COLO668 (cell line): ENCODE results near the gene KIF20B.
A peak's percentile ranks its signal among the peaks of the same experiment; 100 is the strongest.
"Not testable (repeated sequence)": the region's sequence is repeated elsewhere in the genome, so short reads cannot be mapped to it uniquely, and the experiment has no call there.

ENCODE experiments used
- DNase-seq: peaks from one replicate; lab custom pipeline; 2025; ENCODE audit not compliant: unreplicated experiment; lab: John Stamatoyannopoulos, UW

KIF20B gene

GRCh38 chr10:89684604-89685003 lies 16.8 kb upstream of the KIF20B start:
- DNase-seq = no peak

DNA sequence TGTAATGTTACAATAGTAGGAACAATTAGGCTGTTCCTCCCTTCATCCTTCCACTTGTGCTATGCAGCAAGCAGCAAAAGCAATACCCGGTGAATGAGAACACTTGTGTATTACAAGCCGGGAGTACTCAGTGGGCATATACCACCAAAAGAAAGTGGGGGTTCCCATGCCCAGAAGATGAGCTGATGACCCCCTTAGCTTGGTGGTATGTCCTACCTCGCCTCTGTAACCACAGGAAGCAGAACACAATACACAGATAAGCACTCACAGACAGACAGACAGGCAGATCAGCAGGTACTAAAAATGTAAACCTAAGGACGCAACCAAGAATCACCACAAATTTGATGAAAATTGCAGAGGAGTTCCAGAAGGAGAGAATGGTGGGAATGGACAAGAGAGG lies 15.5 kb upstream of the KIF20B start:
- no peak for DNase-seq

DNA sequence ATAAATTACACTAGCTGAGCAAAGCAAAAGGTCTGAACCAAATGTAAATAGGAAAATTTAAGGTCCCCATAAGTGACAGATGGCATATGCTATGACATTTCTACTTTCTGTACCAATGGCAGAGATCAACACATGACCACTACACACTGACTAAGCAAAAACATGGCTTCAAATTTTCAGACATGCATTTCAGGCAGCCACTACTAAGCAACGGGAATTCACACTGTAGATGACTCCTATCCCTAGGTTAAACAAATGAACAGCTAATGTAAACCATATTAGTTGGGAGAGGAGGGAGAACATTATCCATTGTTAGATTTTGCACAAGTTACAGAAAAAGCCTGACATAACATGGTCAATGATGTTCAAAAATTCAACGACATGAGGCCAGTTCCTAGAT lies 11.4 kb upstream of the KIF20B start:
- DNase-seq = no peak

DNA sequence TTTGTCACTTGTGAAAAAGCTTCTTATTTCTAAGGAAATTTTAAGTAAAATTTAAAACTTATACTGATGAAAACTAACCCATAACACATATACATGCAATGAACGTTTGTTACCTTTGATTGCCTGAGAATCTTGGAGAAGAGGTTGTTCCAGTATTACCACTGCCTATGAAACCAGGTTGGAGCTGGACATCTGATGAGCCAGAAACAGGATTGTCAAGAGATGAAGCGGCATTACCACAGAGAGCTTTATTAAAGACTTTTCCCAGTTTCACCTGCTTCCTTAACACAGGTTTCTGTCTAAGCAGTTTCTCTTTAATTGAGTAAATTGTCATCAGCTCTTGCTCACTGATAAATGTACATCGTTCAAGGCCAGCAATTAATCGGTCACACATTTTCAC lies 9.0 kb upstream of the KIF20B start:
- no peak for DNase-seq

- DNase-seq = no peak
Observed at GRCh38 chr10:89693176-89693575, 8.2 kb upstream of the KIF20B start.

DNA sequence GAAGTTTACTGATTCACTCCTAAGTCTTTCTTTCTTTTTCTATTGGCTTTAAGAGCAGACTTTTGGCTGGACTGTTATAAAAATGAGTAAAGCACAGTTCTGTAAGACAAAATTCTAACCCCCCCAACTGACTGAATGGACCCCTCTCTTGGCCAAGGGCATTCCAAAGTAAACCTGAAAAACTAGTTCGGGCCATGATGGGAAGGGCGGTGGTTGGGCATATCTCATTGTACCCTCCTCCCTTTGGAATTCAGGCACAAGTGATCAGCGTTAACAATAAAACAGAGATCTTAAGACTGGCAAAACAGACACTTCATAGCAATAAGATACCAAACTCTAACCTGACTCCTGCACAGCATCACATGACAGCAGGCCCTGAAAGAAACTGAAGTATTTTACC lies 6.1 kb upstream of the KIF20B start:
- no peak for DNase-seq

DNA sequence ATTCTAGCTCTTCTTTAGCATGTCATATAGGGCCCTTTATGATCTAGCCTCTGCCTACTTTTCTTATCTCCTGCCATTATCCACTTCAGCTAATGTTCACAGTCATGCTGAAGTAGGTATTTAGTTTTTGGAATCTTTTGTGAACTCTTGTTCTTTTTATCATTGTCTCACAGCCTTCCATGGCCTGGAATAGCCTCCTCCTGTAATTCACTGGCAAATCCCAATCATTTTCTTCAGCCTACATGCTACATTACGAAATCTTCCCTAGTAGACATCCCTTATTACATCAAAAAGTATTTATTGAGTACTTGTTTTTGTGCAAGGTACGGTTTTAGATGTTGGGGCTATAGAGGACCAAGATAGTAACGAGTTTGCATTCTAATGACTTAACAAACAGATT lies 3.4 kb upstream of the KIF20B start:
- no peak for DNase-seq

DNA sequence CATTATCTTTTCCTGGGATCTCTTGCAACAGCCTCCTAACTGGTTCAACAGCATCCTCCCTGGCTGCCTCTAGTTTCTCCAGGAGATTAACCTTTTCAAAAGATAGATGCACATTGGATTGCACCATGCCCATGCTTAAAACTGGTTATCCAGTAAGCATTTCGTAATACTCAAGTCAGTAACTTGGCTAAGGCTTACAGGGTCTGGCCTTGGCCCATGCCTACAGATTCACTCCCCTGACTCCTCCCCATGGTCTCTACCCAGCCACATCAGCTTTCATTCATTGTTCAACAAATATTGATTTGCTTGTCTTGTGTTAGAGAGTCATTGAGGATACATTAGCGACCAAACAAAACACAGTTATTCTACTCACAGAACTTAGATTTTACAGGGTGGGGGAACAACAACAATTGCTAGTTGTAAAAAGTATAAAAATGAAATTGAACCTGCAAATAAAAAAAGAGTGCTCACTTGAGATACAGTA lies 1.8 kb upstream of the KIF20B start:
- no peak for DNase-seq

- DNase-seq = no peak
Observed at GRCh38 chr10:89700923-89701241, 508 bp upstream of the KIF20B start.

GRCh38 chr10:89702121-89702480 lies 711 bp downstream of the KIF20B start:
- DNase-seq = peak; percentile 1

DNA sequence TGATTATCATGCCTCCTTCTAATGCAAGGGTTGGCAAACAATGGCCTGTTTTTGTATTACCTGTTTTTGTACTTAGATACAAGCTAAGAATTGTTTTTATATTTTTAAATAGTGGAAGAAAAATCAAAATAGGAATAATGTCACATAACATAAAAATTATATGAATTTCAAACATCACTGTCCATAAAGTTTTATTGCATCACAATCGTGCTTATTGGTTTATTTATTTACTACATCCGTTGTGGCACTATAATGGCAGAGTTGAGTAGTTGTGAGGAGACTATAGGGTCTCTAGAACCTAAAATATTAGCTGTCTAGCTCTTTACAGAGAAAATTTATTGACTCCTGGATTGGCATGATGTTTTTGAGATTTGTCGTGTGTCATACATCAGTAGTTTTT lies 4.1 kb downstream of the KIF20B start:
- no peak for DNase-seq

GRCh38 chr10:89706011-89706410 lies 4.6 kb downstream of the KIF20B start:
- DNase-seq = no peak

GRCh38 chr10:89707372-89707771 lies 6.0 kb downstream of the KIF20B start:
- no peak for DNase-seq

- no peak for DNase-seq
Observed at GRCh38 chr10:89710753-89711152, 9.4 kb downstream of the KIF20B start.

- no peak for DNase-seq
Observed at GRCh38 chr10:89734616-89735015, 33.2 kb downstream of the KIF20B start.

DNA sequence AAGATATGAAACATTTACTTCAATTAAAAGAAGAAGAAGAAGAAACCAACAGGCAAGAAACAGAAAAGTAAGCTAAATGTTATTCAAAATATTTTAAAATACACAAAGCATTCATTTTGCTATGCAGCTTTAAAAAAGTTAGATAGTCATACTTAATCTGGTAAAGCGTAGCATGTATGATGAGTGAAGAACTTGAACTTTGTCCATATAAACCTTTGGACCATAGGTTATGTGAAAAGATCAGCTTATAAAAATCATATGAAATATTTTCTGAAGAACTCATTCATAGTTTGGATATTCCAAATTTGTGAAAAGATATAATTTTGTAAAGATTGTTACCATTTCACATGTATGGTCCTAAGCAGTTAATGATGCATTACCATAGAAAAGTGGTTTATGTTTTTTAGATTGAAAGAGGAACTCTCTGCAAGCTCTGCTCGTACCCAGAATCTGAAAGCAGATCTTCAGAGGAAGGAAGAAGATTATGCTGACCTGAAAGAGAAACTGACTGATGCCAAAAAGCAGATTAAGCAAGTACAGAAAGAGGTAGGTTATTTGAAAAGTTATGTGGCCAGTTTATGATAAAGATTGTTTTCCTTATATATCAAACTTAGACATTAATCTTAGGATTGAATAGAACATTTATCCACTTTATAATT lies 37.3 kb downstream of the KIF20B start:
- DNase-seq = no peak

- no peak for DNase-seq
Observed at GRCh38 chr10:89741126-89741762, 39.9 kb downstream of the KIF20B start.

- no peak for DNase-seq
Observed at GRCh38 chr10:89744026-89744425, 42.6 kb downstream of the KIF20B start.

DNA sequence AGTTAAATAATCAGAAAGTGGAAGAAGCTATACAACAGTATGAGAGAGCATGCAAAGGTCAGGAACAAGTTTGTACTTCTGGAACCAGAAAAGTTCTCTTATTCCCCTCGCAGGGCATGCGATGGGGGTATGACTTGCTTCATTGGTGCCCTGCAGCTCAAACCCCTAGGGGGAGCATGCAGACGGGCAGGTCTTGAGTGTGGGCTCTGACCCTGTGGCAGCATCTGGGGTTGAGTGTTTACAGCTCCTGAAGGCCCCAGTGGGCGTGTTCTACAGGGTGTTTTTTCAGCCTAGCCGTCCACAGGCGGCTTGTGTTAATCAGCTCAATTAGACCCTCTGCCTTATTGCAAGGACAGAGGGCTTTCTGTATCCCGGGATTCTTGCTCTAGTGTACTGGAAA lies 44.5 kb downstream of the KIF20B start:
- no peak for DNase-seq

DNA sequence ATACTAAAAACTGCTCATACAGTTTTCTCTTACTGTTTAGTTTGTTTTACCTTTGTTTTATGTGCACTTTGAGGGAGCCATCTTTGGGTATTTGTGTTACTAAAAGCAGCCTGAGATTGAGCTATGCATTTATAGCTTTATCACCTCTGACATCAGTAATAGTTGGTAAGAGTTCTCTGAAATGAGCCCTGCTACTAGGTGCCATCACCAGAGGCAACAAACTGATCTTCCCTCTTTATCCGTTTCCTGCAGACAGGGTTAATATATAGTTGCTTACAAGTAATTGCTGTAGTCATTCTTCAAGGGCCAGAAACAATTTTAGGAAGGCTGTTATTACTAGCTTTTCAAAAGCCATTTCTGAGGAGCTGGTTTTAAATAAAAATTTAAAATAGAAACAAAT lies 49.1 kb downstream of the KIF20B start:
- DNase-seq = no peak

DNA sequence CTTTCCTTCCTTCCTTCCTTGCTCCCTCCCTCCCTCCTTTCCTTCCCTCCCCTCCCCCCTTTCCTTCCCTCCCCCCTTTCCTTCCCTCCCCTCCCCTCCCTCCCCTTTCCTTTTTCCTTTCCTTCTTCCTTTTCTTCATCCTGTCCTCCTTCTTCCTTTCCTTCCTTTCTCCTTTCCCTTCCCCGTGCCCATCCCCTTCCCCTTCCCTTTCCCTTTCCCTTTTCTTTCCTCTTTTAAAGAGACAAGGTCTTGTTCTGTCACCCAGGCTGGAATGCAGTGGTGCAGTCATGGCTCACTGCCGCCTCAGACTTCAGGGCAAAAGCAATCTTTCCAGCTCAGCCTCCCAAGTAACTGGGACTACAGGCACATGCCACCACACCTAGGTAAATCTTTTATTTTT lies 54.0 kb downstream of the KIF20B start:
- no peak for DNase-seq

- no peak for DNase-seq
Observed at GRCh38 chr10:89759531-89759930, 58.1 kb downstream of the KIF20B start.

- DNase-seq = not testable (repeated sequence)
Observed at GRCh38 chr10:89763671-89764070, 62.3 kb downstream of the KIF20B start.
